ENCODE data around the gene PGLYRP4. TPM values are rescaled to one million over a fixed set of nuclear protein-coding genes. Genes with fewer than 3 reads are reported as not detected.
A peak's percentile ranks its signal among the peaks of the same experiment; 100 is the strongest.

The PGLYRP4 gene
- total RNA-seq, 2 donors from 2014 or later: not detected

GRCh38 chr1:153345187-153346076 is 3.2 kb downstream of the PGLYRP4 start:
- ATAC-seq (peak in 1 of 2 donors; percentile 15), DNase-seq (ENCODE audit: low spot score) (no peak)
- Mint-ChIP-seq H3K4me1 (ENCODE audit: low read depth in 2 of 2) (peaks cover 7 to 19% of the 10 kb centered on the region in 2 donors), H3K4me3 (no peak overlapping the region), H3K9me3 (no peaks in the 10 kb centered on the region), H3K36me3 (no peaks in the 10 kb centered on the region), H3K27ac (peak overlapping the region in 1 of 2 donors; percentile 3), H3K27me3 (peaks cover 48 to 57% of the 10 kb centered on the region in 2 donors)

GRCh38 chr1:153344718-153345025 is 4.0 kb downstream of the PGLYRP4 start:
- H3K36me3 Mint-ChIP-seq: no peaks in the 10 kb centered on the region
- H3K9me3 Mint-ChIP-seq: no peaks in the 10 kb centered on the region
- ATAC-seq (no peak), DNase-seq (ENCODE audit: low spot score) (no peak)
- H3K27ac Mint-ChIP-seq: no peak overlapping the region
- H3K4me1 Mint-ChIP-seq (ENCODE audit: low read depth in 2 of 2): peaks cover 7 to 19% of the 10 kb centered on the region in 2 donors
- H3K4me3 Mint-ChIP-seq: no peak overlapping the region
- peaks cover 48 to 51% of the 10 kb centered on the region in 2 donors for H3K27me3 Mint-ChIP-seq

GRCh38 chr1:153343811-153344717 is 4.6 kb downstream of the PGLYRP4 start:
- H3K36me3 Mint-ChIP-seq: no peaks in the 10 kb centered on the region
- peaks cover 44 to 51% of the 10 kb centered on the region in 2 donors for H3K27me3 Mint-ChIP-seq
- DNase-seq (ENCODE audit: low spot score): no peak
- no peaks in the 10 kb centered on the region for H3K9me3 Mint-ChIP-seq
- no peak overlapping the region for H3K27ac Mint-ChIP-seq
- no peak for ATAC-seq
- no peak overlapping the region for H3K4me3 Mint-ChIP-seq
- H3K4me1 Mint-ChIP-seq (ENCODE audit: low read depth in 2 of 2): peaks cover 7 to 19% of the 10 kb centered on the region in 2 donors

GRCh38 chr1:153343040-153343681 is 5.5 kb downstream of the PGLYRP4 start:
- H3K27me3 Mint-ChIP-seq: peaks cover 47 to 58% of the 10 kb centered on the region in 2 donors
- no peak for DNase-seq (ENCODE audit: low spot score)
- H3K36me3 Mint-ChIP-seq: no peaks in the 10 kb centered on the region
- H3K27ac Mint-ChIP-seq: no peak overlapping the region
- H3K9me3 Mint-ChIP-seq: no peaks in the 10 kb centered on the region
- ATAC-seq: no peak
- peaks cover 7 to 19% of the 10 kb centered on the region in 2 donors for H3K4me1 Mint-ChIP-seq (ENCODE audit: low read depth in 2 of 2)
- H3K4me3 Mint-ChIP-seq: no peak overlapping the region

- ATAC-seq (no peak), DNase-seq (ENCODE audit: low spot score) (no peak)
- Mint-ChIP-seq H3K27ac (no peak overlapping the region), H3K27me3 (peaks cover 51 to 66% of the 10 kb centered on the region in 2 donors), H3K9me3 (no peaks in the 10 kb centered on the region), H3K4me1 (ENCODE audit: low read depth in 2 of 2) (peaks cover 7 to 19% of the 10 kb centered on the region in 2 donors), H3K4me3 (no peak overlapping the region), H3K36me3 (no peaks in the 10 kb centered on the region)
Measured at GRCh38 chr1:153342178-153342577, 6.5 kb downstream of the PGLYRP4 start.

- no peaks in the 10 kb centered on the region for H3K36me3 Mint-ChIP-seq
- no peak overlapping the region for H3K4me3 Mint-ChIP-seq
- H3K27me3 Mint-ChIP-seq: peaks cover 46 to 66% of the 10 kb centered on the region in 2 donors
- ATAC-seq: no peak
- H3K9me3 Mint-ChIP-seq: no peaks in the 10 kb centered on the region
- H3K27ac Mint-ChIP-seq: no peak overlapping the region
- peaks cover 7 to 15% of the 10 kb centered on the region in 2 donors for H3K4me1 Mint-ChIP-seq (ENCODE audit: low read depth in 2 of 2)
- no peak for DNase-seq (ENCODE audit: low spot score)
Measured at GRCh38 chr1:153341431-153341934, 7.2 kb downstream of the PGLYRP4 start.

- Mint-ChIP-seq H3K36me3 (no peaks in the 10 kb centered on the region), H3K4me3 (no peak overlapping the region), H3K27me3 (peaks cover 41 to 56% of the 10 kb centered on the region in 2 donors), H3K9me3 (no peaks in the 10 kb centered on the region), H3K27ac (no peak overlapping the region), H3K4me1 (ENCODE audit: low read depth in 2 of 2) (peaks cover 0 to 5% of the 10 kb centered on the region in 2 donors)
- no peak for ATAC-seq
- DNase-seq (ENCODE audit: low spot score): no peak
Measured at GRCh38 chr1:153340356-153340755, 8.3 kb downstream of the PGLYRP4 start.

- Mint-ChIP-seq H3K9me3 (no peaks in the 10 kb centered on the region), H3K27me3 (peaks cover 41 to 56% of the 10 kb centered on the region in 2 donors), H3K27ac (no peak overlapping the region), H3K36me3 (no peaks in the 10 kb centered on the region), H3K4me3 (no peak overlapping the region), H3K4me1 (ENCODE audit: low read depth in 2 of 2) (peaks cover 0 to 5% of the 10 kb centered on the region in 2 donors)
- no peak for ATAC-seq
- DNase-seq (ENCODE audit: low spot score): no peak
Measured at GRCh38 chr1:153339802-153340201, 8.8 kb downstream of the PGLYRP4 start.

GRCh38 chr1:153337980-153338853 is 10.4 kb downstream of the PGLYRP4 start:
- peak in 1 of 2 donors; percentile 24 for ATAC-seq
- DNase-seq (ENCODE audit: low spot score): no peak
- H3K27ac Mint-ChIP-seq: no peak overlapping the region
- H3K9me3 Mint-ChIP-seq: no peaks in the 10 kb centered on the region
- H3K4me1 Mint-ChIP-seq (ENCODE audit: low read depth in 2 of 2): no peaks in the 10 kb centered on the region
- H3K27me3 Mint-ChIP-seq: peaks cover 32 to 41% of the 10 kb centered on the region in 2 donors
- no peak overlapping the region for H3K4me3 Mint-ChIP-seq
- no peaks in the 10 kb centered on the region for H3K36me3 Mint-ChIP-seq

- DNase-seq (ENCODE audit: low spot score): no peak
- ATAC-seq: no peak
- no peak overlapping the region for H3K4me3 Mint-ChIP-seq
- peaks cover 28 to 38% of the 10 kb centered on the region in 2 donors for H3K27me3 Mint-ChIP-seq
- H3K27ac Mint-ChIP-seq: no peak overlapping the region
- peaks cover 4% of the 10 kb centered on the region for H3K9me3 Mint-ChIP-seq
- peaks cover 6% of the 10 kb centered on the region for H3K36me3 Mint-ChIP-seq
- H3K4me1 Mint-ChIP-seq (ENCODE audit: low read depth in 2 of 2): no peaks in the 10 kb centered on the region
Measured at GRCh38 chr1:153336650-153337049, 12.0 kb downstream of the PGLYRP4 start.

- Mint-ChIP-seq H3K9me3 (peaks cover 7% of the 10 kb centered on the region), H3K27ac (no peak overlapping the region), H3K4me3 (no peak overlapping the region), H3K27me3 (peaks cover 37 to 41% of the 10 kb centered on the region in 2 donors), H3K4me1 (ENCODE audit: low read depth in 2 of 2) (no peaks in the 10 kb centered on the region), H3K36me3 (peaks cover 12% of the 10 kb centered on the region)
- DNase-seq (ENCODE audit: low spot score) (no peak), ATAC-seq (no peak)
Measured at GRCh38 chr1:153333902-153334301, 14.7 kb downstream of the PGLYRP4 start.

- DNase-seq (ENCODE audit: low spot score) (no peak), ATAC-seq (no peak)
- H3K4me3 Mint-ChIP-seq: no peak overlapping the region
- peaks cover 21 to 38% of the 10 kb centered on the region in 2 donors for H3K27me3 Mint-ChIP-seq
- H3K4me1 Mint-ChIP-seq (ENCODE audit: low read depth in 2 of 2): no peaks in the 10 kb centered on the region
- peaks cover 11% of the 10 kb centered on the region for H3K36me3 Mint-ChIP-seq
- H3K9me3 Mint-ChIP-seq: peaks cover under 1% of the 10 kb centered on the region
- no peak overlapping the region for H3K27ac Mint-ChIP-seq
Measured at GRCh38 chr1:153324912-153325311, 23.7 kb downstream of the PGLYRP4 start.
